ENCODE results near the gene CRY1. TPM values are rescaled to one million over a fixed set of nuclear protein-coding genes. Genes with fewer than 3 reads are reported as not detected.

The CRY1 gene
- total and polyA plus RNA-seq, 2 of the 4 experiments (the other 2 are of a cell fraction) = 5.9 to 9.9 TPM

DNA sequence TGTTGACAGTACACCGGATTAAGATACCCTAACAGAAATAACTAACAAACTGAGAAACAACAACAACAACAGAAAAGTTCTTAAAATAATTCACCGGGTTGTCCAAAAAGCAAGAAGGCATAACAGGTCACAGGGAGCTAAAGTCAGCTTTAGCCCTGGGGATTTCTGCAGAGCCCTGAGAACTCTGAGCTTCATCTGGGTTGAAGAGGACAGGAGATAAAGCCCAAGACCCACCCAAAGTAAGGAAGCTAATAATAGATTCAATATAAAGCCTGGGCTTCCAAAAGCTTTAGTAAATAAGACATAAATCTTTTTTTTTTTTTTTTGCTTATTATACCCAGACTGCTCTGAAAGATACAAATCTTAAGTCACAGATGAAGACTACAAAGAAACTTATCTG is 62.3 kb downstream of the CRY1 start:
- Histone ChIP-seq H3K23ac (ENCODE audit: low read depth, low read length) (no peak overlapping the region), H3K9me1 (ENCODE audit: insufficient read depth, low read length) (no peaks in the 10 kb centered on the region; the same call in 1 of the 2 replicates), H4K91ac (ENCODE audit: insufficient read depth, low read depth, low read length) (no peak overlapping the region), H3K14ac (replicated peaks; ENCODE audit: low read depth, low read length) (no peak overlapping the region), H2BK20ac (ENCODE audit: low read depth, low read length) (no peak overlapping the region), H2BK5ac (ENCODE audit: low read depth, low read length, poor library complexity, severe bottlenecking) (no peak overlapping the region), H4K5ac (ENCODE audit: low read depth, low read length) (no peak overlapping the region), H3K27ac (ENCODE audit: insufficient read depth, low read length) (no peak overlapping the region), H3K18ac (ENCODE audit: low read depth, low read length) (no peak overlapping the region), H3K9ac (ENCODE audit: low read depth, low read length) (no peak overlapping the region), H3K4ac (ENCODE audit: low read depth, low read length) (no peak overlapping the region), H2AK5ac (ENCODE audit: low read depth, low read length) (no peak overlapping the region), H3K4me2 (ENCODE audit: low read depth, low read length) (no peak overlapping the region), H3K36me3 (ENCODE audit: control insufficient read depth, insufficient read depth, low read length) (no peaks in the 10 kb centered on the region), H3K9me3 (ENCODE audit: control insufficient read depth, insufficient read depth, low read length) (no peaks in the 10 kb centered on the region), H3K56ac (ENCODE audit: extremely low read depth, insufficient read depth, low read length) (no peak overlapping the region), H4K20me1 (ENCODE audit: insufficient read depth, low read length) (peaks cover 7% of the 10 kb centered on the region; the same call in 1 of the 2 replicates), H3K27me3 (ENCODE audit: control insufficient read depth, insufficient read depth, low read length) (no peaks in the 10 kb centered on the region), H2AFZ (replicated peaks; ENCODE audit: low read length, poor library complexity) (no peak overlapping the region), H3K79me1 (ENCODE audit: low read depth in 1 of 2, low read length in 2 of 2) (peaks cover 9 to 19% of the 10 kb centered on the region in 2 experiments), H3K4me3 (ENCODE audit: insufficient read depth, low read depth, low read length) (no peak overlapping the region), H4K8ac (ENCODE audit: low read depth in 2 of 2, low read length in 2 of 2) (no peak overlapping the region), H2AK9ac (replicated peaks; ENCODE audit: low read depth, low read length, poor library complexity) (no peak overlapping the region), H2BK15ac (ENCODE audit: low read depth, low read length) (no peak overlapping the region), H2BK120ac (ENCODE audit: low read depth, low read length) (no peak overlapping the region), H3K4me1 (ENCODE audit: control insufficient read depth, insufficient read depth, low read length) (peaks cover 5% of the 10 kb centered on the region; the same call in 1 of the 2 replicates)
- ATAC-seq (ENCODE audit: low read depth) (no peak), DNase-seq (no peak)
- in situ Hi-C loops (cut with MboI; ENCODE audit: low sequenced_read_pairs) (no loop called here), dilution Hi-C loops (cut with HindIII; ENCODE audit: low sequenced_read_pairs, unreplicated experiment) (no loop called here), intact Hi-C loops (cut with micrococcal nuclease) (no loop called here)
- ChIA-PET CTCF (interaction anchor here (0.7 to 0.9 kb wide), 2 partner anchors 18 to 36 kb away, joined by 3 to 4 read pairs; no protein-coding TSS in a partner anchor), POLR2A (ENCODE audit: unreplicated experiment) (interaction anchor here (0.6 kb wide), 1 partner anchor 11 kb away, joined by 3 read pairs; no protein-coding TSS in a partner anchor)
- WGBS, 2 experiments (ENCODE audit: extremely low coverage in 2 of 2, insufficient read length in 1 of 2) = no CpG with 5 or more reads among the region's 2 CpGs
- no peak for TF ChIP-seq MAFK (IDR thresholded peaks at IDR 0.05; ENCODE audit: low read depth, low read length)
- TF ChIP-seq BHLHE40 (IDR thresholded peaks at IDR 0.05; ENCODE audit: low read depth, low read length) = no peak
- TF ChIP-seq SMC3 (IDR thresholded peaks at IDR 0.05; ENCODE audit: low read depth, low read length) = no peak
- no peak for TF ChIP-seq ELK1 (IDR thresholded peaks at IDR 0.05; ENCODE audit: borderline replicate concordance, low read depth, low read length)
- TF ChIP-seq, protein P1, sequence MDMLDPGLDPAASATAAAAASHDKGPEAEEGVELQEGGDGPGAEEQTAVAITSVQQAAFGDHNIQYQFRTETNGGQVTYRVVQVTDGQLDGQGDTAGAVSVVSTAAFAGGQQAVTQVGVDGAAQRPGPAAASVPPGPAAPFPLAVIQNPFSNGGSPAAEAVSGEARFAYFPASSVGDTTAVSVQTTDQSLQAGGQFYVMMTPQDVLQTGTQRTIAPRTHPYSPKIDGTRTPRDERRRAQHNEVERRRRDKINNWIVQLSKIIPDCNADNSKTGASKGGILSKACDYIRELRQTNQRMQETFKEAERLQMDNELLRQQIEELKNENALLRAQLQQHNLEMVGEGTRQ (IDR thresholded peaks at IDR 0.05; ENCODE audit: low read depth, low read length) = no peak
- no peak for TF ChIP-seq CEBPB (IDR thresholded peaks at IDR 0.05; ENCODE audit: low read depth, low read length)
- no peak for TF ChIP-seq MXI1 (IDR thresholded peaks at IDR 0.05; ENCODE audit: borderline replicate concordance, low read depth, low read length)
- TF ChIP-seq CHD1 (IDR thresholded peaks at IDR 0.05; ENCODE audit: low read depth, low read length) = no peak
- TF ChIP-seq POLR2A (IDR thresholded peaks at IDR 0.05; ENCODE audit: low read depth, low read length) = no peak
- no peak for TF ChIP-seq RFX5 (IDR thresholded peaks at IDR 0.05; ENCODE audit: low read depth, low read length)
- TF ChIP-seq NFE2L2 (IDR thresholded peaks at IDR 0.05; ENCODE audit: low read depth, low read length) = no peak
- TF ChIP-seq, protein P2, sequence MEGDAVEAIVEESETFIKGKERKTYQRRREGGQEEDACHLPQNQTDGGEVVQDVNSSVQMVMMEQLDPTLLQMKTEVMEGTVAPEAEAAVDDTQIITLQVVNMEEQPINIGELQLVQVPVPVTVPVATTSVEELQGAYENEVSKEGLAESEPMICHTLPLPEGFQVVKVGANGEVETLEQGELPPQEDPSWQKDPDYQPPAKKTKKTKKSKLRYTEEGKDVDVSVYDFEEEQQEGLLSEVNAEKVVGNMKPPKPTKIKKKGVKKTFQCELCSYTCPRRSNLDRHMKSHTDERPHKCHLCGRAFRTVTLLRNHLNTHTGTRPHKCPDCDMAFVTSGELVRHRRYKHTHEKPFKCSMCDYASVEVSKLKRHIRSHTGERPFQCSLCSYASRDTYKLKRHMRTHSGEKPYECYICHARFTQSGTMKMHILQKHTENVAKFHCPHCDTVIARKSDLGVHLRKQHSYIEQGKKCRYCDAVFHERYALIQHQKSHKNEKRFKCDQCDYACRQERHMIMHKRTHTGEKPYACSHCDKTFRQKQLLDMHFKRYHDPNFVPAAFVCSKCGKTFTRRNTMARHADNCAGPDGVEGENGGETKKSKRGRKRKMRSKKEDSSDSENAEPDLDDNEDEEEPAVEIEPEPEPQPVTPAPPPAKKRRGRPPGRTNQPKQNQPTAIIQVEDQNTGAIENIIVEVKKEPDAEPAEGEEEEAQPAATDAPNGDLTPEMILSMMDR (conservative IDR thresholded peaks at IDR 0.05; ENCODE audit: low read depth, low read length) = no peak
- no peak for TF ChIP-seq RAD21 (IDR thresholded peaks at IDR 0.05; ENCODE audit: low read length)
- TF ChIP-seq RCOR1 (IDR thresholded peaks at IDR 0.05; ENCODE audit: insufficient replicate concordance, low read length) = no peak
- no peak for TF ChIP-seq MAZ (IDR thresholded peaks at IDR 0.05; ENCODE audit: borderline replicate concordance, low read depth, low read length)
- no peak for TF ChIP-seq FOS (IDR thresholded peaks at IDR 0.05; ENCODE audit: low read depth, low read length)
- BruUV-seq (replicated peaks) = no TSS peak

Data from IMR-90 (cell line).